ENCODE results near the gene CAMK2D.

GRCh38 chr4:113625902-113626301 is 135.6 kb downstream of the CAMK2D start:
- TF ChIP-seq CTCF (conservative IDR thresholded peaks at IDR 0.05; ENCODE audit: low read length) (no peak), EZH2phosphoT487 (IDR thresholded peaks at IDR 0.05; ENCODE audit: borderline replicate concordance, low read depth, low read length) (no peak)

All from OCI-LY7 (cell line).